IPS-11a (cell line): Measurements from ENCODE around the gene TSEN54.

ENCODE experiments used
- H3K4me3 ChIP-seq: one replicate; pipeline ENCODE4 v1.5.1; 2013; ENCODE audit warnings: low read depth, low read length, control low read depth

TSEN54 gene

GRCh38 chr17:75559958-75560533 lies 43.7 kb downstream of the TSEN54 start:
- H3K4me3 ChIP-seq = no peak overlapping the region

DNA sequence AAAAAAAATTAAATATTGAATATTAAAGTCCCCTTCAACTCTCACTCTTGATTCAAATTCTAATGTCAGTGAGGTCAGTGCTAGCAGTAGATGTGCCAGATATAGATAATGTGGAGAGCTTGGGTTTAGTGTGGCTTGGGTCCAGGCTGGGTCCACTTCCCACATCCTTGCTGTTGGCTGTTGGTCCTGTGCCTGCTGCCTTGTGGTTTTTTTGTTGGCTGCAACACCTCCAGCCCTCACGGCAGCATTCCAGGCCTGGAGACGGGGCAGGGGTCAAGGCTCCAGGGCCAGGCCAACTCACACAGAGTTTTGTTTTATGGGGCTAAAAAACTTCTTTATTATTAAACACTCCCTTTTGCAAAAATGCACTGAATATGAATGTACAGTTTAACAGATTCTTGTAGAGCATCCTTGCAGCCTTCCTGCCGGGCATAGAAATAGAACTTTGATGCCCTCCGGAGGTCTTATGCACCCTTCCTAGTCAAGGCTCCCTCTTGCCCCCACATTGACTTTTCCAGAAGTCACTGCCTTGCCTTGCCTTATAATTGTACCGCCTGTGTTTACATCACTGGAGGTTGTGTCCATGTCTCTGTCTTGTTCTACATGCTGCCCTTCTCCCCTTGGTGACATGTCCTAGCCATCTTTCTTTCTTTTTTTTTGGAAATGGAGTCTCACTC lies 45.7 kb downstream of the TSEN54 start:
- H3K4me3 ChIP-seq = no peak overlapping the region

DNA sequence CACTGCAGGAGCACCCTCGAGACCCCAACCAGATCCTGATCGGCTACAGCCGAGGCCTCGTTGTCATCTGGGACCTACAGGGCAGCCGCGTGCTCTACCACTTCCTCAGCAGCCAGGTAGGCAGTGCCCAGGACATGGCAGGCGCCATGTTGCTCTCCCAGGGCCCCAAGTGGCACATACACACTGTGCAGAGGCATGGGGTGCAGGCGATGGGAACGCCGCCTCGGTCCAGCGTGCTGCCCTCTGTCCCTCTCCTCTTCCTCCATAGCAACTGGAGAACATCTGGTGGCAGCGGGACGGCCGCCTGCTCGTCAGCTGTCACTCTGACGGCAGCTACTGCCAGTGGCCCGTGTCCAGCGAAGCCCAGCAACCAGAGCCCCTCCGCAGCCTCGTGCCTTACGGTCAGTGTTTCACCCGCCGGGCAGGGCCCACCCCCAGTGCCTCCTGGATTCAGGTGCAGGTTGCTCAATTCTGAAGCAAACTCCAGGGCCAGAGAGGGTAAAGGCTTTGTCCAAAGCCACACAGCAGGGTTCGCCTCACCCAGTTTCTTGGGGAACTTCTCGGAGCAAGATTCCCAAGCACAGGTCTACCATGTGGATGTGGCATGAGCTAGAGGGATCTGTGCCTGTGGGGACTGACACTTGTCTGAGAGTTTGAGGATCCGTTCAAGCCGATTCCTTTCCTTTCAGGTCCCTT lies 46.9 kb downstream of the TSEN54 start:
- H3K4me3 ChIP-seq = no peak overlapping the region

- H3K4me3 ChIP-seq = no peak overlapping the region
Observed at GRCh38 chr17:75564195-75564594, 47.9 kb downstream of the TSEN54 start.

- no peak overlapping the region for H3K4me3 ChIP-seq
Observed at GRCh38 chr17:75565066-75565465, 48.7 kb downstream of the TSEN54 start.

DNA sequence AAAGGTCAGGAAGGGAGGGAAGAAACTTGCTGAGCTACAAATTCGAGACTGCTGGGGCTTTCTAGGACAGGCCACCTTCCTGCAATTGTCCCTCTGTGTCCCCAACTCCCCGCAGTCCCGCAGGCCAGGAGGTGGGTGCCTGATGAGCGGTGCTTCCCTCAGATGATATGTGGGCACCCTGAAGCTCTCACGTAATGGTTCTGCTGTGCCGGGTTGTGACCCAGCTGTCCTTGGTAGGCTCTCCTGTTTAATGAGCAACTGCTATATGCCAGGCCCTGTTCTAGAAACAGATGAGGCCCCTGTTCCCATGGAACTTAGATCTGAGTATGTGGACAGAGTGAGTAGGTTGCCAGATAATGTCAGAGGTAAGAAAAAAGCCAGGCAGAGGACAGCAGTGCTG lies 49.3 kb downstream of the TSEN54 start:
- H3K4me3 ChIP-seq = no peak overlapping the region

- H3K4me3 ChIP-seq = no peak overlapping the region
Observed at GRCh38 chr17:75566416-75566815, 50.1 kb downstream of the TSEN54 start.

- H3K4me3 ChIP-seq = no peak overlapping the region
Observed at GRCh38 chr17:75566834-75567233, 50.5 kb downstream of the TSEN54 start.

GRCh38 chr17:75568412-75569255 lies 52.3 kb downstream of the TSEN54 start:
- no peak overlapping the region for H3K4me3 ChIP-seq

GRCh38 chr17:75570034-75570676 lies 53.8 kb downstream of the TSEN54 start:
- H3K4me3 ChIP-seq = no peak overlapping the region

DNA sequence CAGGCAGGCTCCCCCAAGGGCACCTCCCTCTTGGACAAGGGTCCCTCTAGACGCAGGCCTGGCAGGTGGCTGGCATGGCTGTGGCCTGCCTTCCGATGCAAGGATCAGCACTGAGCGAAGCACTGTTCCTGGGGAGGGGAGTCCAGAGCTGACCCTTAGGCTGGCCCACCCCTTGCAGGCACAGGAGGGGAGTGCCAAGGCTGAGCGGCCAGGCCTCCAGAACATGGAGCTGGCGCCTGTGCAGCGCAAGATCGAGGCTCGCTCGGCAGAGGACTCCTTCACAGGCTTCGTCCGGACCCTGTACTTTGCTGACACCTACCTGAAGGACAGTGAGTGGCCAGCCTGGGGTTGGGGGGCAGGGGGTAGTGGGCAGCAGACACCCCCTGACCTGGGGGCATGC lies 54.4 kb downstream of the TSEN54 start:
- H3K4me3 ChIP-seq = no peak overlapping the region

DNA sequence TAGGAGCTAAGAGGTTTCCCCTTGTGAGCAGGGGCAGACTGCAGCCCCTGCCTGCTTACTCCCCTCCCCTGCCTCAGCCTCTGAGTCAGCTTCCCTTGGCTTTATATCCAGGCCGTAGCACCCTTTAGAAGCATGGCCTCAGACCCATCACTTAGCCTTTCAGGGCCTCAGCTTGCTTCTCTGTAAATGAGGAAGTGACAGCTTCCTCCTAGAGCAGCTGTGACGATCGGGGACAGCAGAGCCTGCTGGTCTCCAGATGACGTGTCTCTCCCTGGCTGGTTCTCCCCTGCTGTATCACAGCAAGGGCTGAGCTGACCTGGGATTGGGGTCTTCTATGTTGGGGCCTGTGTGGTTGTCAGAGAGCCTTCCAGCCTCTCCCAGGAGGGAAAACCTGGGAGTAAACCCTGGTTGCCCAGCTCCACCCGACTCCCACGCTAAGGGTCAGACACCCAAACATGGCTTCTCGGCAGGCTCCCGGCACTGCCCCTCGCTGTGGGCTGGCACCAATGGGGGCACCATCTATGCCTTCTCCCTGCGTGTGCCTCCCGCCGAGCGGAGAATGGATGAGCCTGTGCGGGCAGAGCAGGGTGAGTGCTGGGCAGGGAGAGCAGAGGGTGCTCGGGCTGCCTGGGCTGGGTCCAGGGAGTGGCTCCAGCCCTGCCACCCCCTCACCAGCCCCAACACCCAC lies 55.0 kb downstream of the TSEN54 start:
- no peak overlapping the region for H3K4me3 ChIP-seq

- H3K4me3 ChIP-seq = no peak overlapping the region
Observed at GRCh38 chr17:75571885-75572215, 55.5 kb downstream of the TSEN54 start.

GRCh38 chr17:75572713-75573539 lies 56.6 kb downstream of the TSEN54 start:
- no peak overlapping the region for H3K4me3 ChIP-seq

GRCh38 chr17:75573540-75573957 lies 57.2 kb downstream of the TSEN54 start:
- no peak overlapping the region for H3K4me3 ChIP-seq

DNA sequence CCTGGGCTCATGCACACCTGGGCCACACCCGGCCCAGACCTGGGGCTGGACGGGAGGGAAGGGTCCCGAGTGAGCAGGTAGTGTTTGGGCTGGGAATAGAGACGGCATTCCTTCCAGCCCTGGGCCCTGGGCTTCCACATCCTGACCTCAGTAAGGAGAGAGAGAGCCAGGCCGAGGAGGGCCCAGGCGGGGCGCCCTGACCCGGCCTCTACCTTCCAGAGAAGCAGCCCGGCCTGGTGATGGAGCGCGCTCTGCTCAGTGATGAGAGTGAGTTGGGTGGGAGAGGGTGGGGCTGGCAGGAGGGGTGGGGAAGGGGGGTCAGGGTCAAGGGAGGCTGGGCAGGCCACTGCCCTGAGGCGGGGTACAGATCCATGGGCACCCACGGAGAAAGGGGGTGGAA lies 57.7 kb downstream of the TSEN54 start:
- no peak overlapping the region for H3K4me3 ChIP-seq
